Gastrocnemius medialis (tissue), 4 donors: ENCODE results near the gene SNAP23. TPM values are rescaled to one million over a fixed set of nuclear protein-coding genes. Genes with fewer than 3 reads are reported as not detected.
"Not testable (repeated sequence)": the region's sequence is repeated elsewhere in the genome, so short reads cannot be mapped to it uniquely, and the experiment has no call there.

Source experiments
- ATAC-seq, 2 donors: fragments of 150-250 bp; one replicate each; pipeline ENCODE4 v1.9.1; 2016
- DNase-seq, 2 donors: peaks; one replicate each; pipeline ENCODE4 v3.0.0-alpha.2; 2019
- H3K27ac ChIP-seq, 4 donors: fragments of 200-600 bp; sonication (generic); 1 replicate in 1 of 4; 2 replicates in 3 of 4; pipeline ENCODE4 v1.5.1; 2016 to 2018; ENCODE audit warnings: mild to moderate bottlenecking in 2 of 4, moderate library complexity in 1 of 4
- H3K27me3 ChIP-seq, 3 donors: fragments of 200-600 bp; sonication (generic) in 2 of 3; 1 replicate in 1 of 3; 2 replicates in 2 of 3; pipeline versions ENCODE4 v1.5.1 to v1.6.0; 2016 to 2019; ENCODE audit warnings: mild to moderate bottlenecking in 1 of 3, moderate library complexity in 1 of 3
- H3K36me3 ChIP-seq, 2 donors: fragments of 200-600 bp; sonication (generic) in 1 of 2; one replicate each; pipeline ENCODE4 v1.5.1; 2017 to 2018
- H3K4me1 ChIP-seq, 2 donors: fragments of 200-600 bp; sonication (generic) in 1 of 2; one replicate each; pipeline ENCODE4 v1.5.1; 2016 to 2017; ENCODE audit warnings: mild to moderate bottlenecking in 2 of 2
- H3K4me3 ChIP-seq, 4 donors: fragments of 200-600 bp; sonication (generic) in 3 of 4; 1 replicate in 1 of 4; 2 replicates in 3 of 4; pipeline ENCODE4 v1.5.1; 2016 to 2019; ENCODE audit warnings: mild to moderate bottlenecking in 2 of 4
- H3K9me3 ChIP-seq, 3 donors: fragments of 200-600 bp; sonication (generic) in 2 of 3; 1 replicate in 1 of 3; 2 replicates in 2 of 3; pipeline ENCODE4 v1.5.1; 2016 to 2019
- CTCF ChIP-seq, 5 experiments: fragments of 450-650 bp in 3 of 5; fragments of 200-600 bp in 2 of 5; sonication (generic) in 2 of 5; IDR thresholded peaks in 4 of 5; conservative IDR thresholded peaks in 1 of 5; 1 replicate in 4 of 5; 2 replicates in 1 of 5; pipeline ENCODE4 v1.5.1; 2016 to 2019; ENCODE audit warnings: antibody characterized with exemption in 5 of 5, mild to moderate bottlenecking in 3 of 5, moderate library complexity in 3 of 5
- POLR2A ChIP-seq, 2 donors: fragments of 450-650 bp; IDR thresholded peaks; one replicate each; pipeline ENCODE4 v1.6.1; 2017; ENCODE audit warnings: antibody characterized with exemption in 2 of 2, mild to moderate bottlenecking in 2 of 2, moderate library complexity in 2 of 2
- in situ Hi-C, 4 donors: fragments of 200-750 bp; cut with MboI; loops; one replicate each; pipeline versions ENCODE4 v1.15.0 to v1.8.0; 2017; ENCODE audit warnings: low sequenced_read_pairs in 4 of 4
- intact Hi-C: fragments of 100-400 bp; cut with DNase I; formaldehyde crosslinking; loops from one replicate; pipeline ENCODE4 v1.15.1; 2023; ENCODE audit warnings: low total_unique reads
- total RNA-seq, 4 donors: library from RNA; depleted of rRNA; stranded (reverse); fragments of >200 nt; gene quantifications; one replicate each; pipeline versions ENCODE4 v1.1.0 to v1.2.3, GENCODE V29; 2016

The SNAP23 gene
- total RNA-seq, 4 donors from 2014 or later: 26.7 to 74.3 (median 40.2) TPM

GRCh38 chr15:42553554-42553953 is 58.1 kb downstream of the SNAP23 start:
- no peak overlapping the region for H3K4me3 ChIP-seq
- TF ChIP-seq POLR2A (IDR thresholded peaks at IDR 0.05): no peak
- no peak for TF ChIP-seq CTCF (IDR thresholded peaks at IDR 0.05 in 4 of 5, conservative IDR thresholded peaks at IDR 0.05 in 1 of 5)
- H3K9me3 ChIP-seq: no peaks in the 10 kb centered on the region
- H3K27me3 ChIP-seq: no peaks in the 10 kb centered on the region
- no peak for ATAC-seq
- H3K36me3 ChIP-seq: peaks cover 0 to 2% of the 10 kb centered on the region in 2 donors
- in situ Hi-C loops (no loop called here), intact Hi-C loops (loop anchor here (1.0 kb wide), 1 partner anchor 99 kb away; no protein-coding TSS in a partner anchor)
- no peak overlapping the region for H3K27ac ChIP-seq
- no peak for DNase-seq
- peaks cover 7 to 9% of the 10 kb centered on the region in 2 donors for H3K4me1 ChIP-seq

- intact Hi-C loops: not testable (repeated sequence)
Measured at GRCh38 chr15:42556550-42557207, 61.2 kb downstream of the SNAP23 start.

GRCh38 chr15:42558739-42559138 is 63.3 kb downstream of the SNAP23 start:
- intact Hi-C loops: no loop called here
- TF ChIP-seq CTCF (IDR thresholded peaks at IDR 0.05 in 4 of 5, conservative IDR thresholded peaks at IDR 0.05 in 1 of 5): no peak
- no peak for TF ChIP-seq POLR2A (IDR thresholded peaks at IDR 0.05)
- Histone ChIP-seq H3K27ac (no peak overlapping the region), H3K4me1 (no peaks in the 10 kb centered on the region), H3K36me3 (peaks cover 0 to 51% of the 10 kb centered on the region in 2 donors), H3K27me3 (no peaks in the 10 kb centered on the region), H3K4me3 (no peak overlapping the region), H3K9me3 (no peaks in the 10 kb centered on the region)
- in situ Hi-C loops: no loop called here
- ATAC-seq (no peak), DNase-seq (no peak)

More at GRCh38 chr15:42556550-42557207, 61.2 kb downstream of the SNAP23 start:
- peak in 1 of 2 donors; percentile 33 for DNase-seq
- H3K4me3 ChIP-seq, H3K9me3 ChIP-seq, H3K27me3 ChIP-seq, H3K4me1 ChIP-seq, in situ Hi-C loops, H3K27ac ChIP-seq: not testable (repeated sequence)
- peak; percentile 46 to 64 for ATAC-seq
- H3K36me3 ChIP-seq: peaks cover 0 to 33% of the 10 kb centered on the region in 2 donors

GRCh38 chr15:42575188-42576039 is 80.0 kb downstream of the SNAP23 start, which contains the start of gene STARD9:
Gene STARD9, plus strand, starts transcription at chr15:42575606. Its CDS starts 110 bp downstream, at chr15:42575716.
- Histone ChIP-seq H3K27me3 (peaks cover 0 to 5% (median 0%) of the 10 kb centered on the region in 3 donors), H3K27ac (peak within 1 kb of the TSS; percentile 85 to 93 (median 87)), H3K4me1 (peaks cover 14 to 15% of the 10 kb centered on the region in 2 donors), H3K4me3 (peak within 1 kb of the TSS; percentile 85 to 97 (median 91)), H3K9me3 (no peaks in the 10 kb centered on the region), H3K36me3 (no peaks in the 10 kb centered on the region)
- ATAC-seq (peak; percentile 95 to 96), DNase-seq (peak; percentile 96 to 98)
- peak in 1 of 5 experiments; percentile 10 for TF ChIP-seq CTCF (IDR thresholded peaks at IDR 0.05 in 4 of 5, conservative IDR thresholded peaks at IDR 0.05 in 1 of 5)
- peak; percentile 56 to 87 for TF ChIP-seq POLR2A (IDR thresholded peaks at IDR 0.05)
- intact Hi-C loops: loop anchor here (1.0 to 10.0 kb wide), 4 partner anchors 27 to 349 kb away; partner anchors contain the start of genes HAUS2, LRRC57, SNAP23 and TTBK2
- in situ Hi-C loops: no loop called here
